DMS 273 (cell line): ENCODE measurements around the gene HECW1.

Experiments used
- DNase-seq: peaks from one replicate; lab custom pipeline; 2025; ENCODE audit not compliant: unreplicated experiment; lab: John Stamatoyannopoulos, UW

HECW1 gene

GRCh38 chr7:43487731-43488073 lies 375.3 kb downstream of the HECW1 start:
- DNase-seq: no peak

GRCh38 chr7:43489257-43489656 lies 376.8 kb downstream of the HECW1 start:
- DNase-seq: no peak

- no peak for DNase-seq
Observed at GRCh38 chr7:43490016-43490415, 377.6 kb downstream of the HECW1 start.

- no peak for DNase-seq
Observed at GRCh38 chr7:43491123-43491522, 378.7 kb downstream of the HECW1 start.

- DNase-seq: no peak
Observed at GRCh38 chr7:43491984-43492383, 379.5 kb downstream of the HECW1 start.

- no peak for DNase-seq
Observed at GRCh38 chr7:43492896-43493295, 380.4 kb downstream of the HECW1 start.

GRCh38 chr7:43495572-43495971 lies 383.1 kb downstream of the HECW1 start:
- DNase-seq: no peak

- DNase-seq: no peak
Observed at GRCh38 chr7:43496596-43496995, 384.1 kb downstream of the HECW1 start.

- no peak for DNase-seq
Observed at GRCh38 chr7:43501870-43502269, 389.4 kb downstream of the HECW1 start.

GRCh38 chr7:43502941-43503340 lies 390.5 kb downstream of the HECW1 start:
- DNase-seq: no peak

GRCh38 chr7:43505412-43505811 lies 393.0 kb downstream of the HECW1 start:
- DNase-seq: no peak

- no peak for DNase-seq
Observed at GRCh38 chr7:43506460-43506859, 394.0 kb downstream of the HECW1 start.

GRCh38 chr7:43508461-43508860 lies 396.0 kb downstream of the HECW1 start:
- no peak for DNase-seq

- no peak for DNase-seq
Observed at GRCh38 chr7:43509906-43510305, 397.5 kb downstream of the HECW1 start.

GRCh38 chr7:43511029-43511428 lies 398.6 kb downstream of the HECW1 start:
- peak; percentile 11 for DNase-seq

GRCh38 chr7:43511769-43512515 lies 399.5 kb downstream of the HECW1 start:
- no peak for DNase-seq

GRCh38 chr7:43513251-43513650 lies 400.8 kb downstream of the HECW1 start:
- DNase-seq: no peak

GRCh38 chr7:43516581-43517342 lies 404.3 kb downstream of the HECW1 start:
- no peak for DNase-seq

GRCh38 chr7:43517464-43517863 lies 405.0 kb downstream of the HECW1 start:
- DNase-seq: no peak

- DNase-seq: peak; percentile 57
Observed at GRCh38 chr7:43520201-43520600, 407.8 kb downstream of the HECW1 start.

GRCh38 chr7:43522406-43523156 lies 410.1 kb downstream of the HECW1 start:
- DNase-seq: no peak
